ENCODE results near the gene NT5C1B.

NT5C1B gene

DNA sequence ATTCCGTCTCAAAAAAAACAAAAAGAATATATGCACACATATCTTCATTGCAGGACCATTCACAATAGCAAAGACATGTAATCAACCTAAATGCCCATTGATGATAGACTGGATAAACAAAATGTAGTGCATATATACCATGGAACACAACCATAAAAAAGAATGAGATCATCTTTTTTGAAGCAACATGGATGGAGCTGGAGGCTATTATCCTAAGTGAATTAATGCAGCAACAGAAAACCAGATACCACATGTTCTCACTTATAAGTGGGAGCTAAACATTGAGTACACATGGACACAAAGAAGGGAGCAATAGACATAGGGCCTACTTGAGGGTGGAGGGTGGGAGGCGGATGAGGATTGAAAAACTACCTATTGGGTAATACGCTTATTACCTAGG, 8.8 kb downstream of the NT5C1B start:
- TF ChIP-seq, protein P1, sequence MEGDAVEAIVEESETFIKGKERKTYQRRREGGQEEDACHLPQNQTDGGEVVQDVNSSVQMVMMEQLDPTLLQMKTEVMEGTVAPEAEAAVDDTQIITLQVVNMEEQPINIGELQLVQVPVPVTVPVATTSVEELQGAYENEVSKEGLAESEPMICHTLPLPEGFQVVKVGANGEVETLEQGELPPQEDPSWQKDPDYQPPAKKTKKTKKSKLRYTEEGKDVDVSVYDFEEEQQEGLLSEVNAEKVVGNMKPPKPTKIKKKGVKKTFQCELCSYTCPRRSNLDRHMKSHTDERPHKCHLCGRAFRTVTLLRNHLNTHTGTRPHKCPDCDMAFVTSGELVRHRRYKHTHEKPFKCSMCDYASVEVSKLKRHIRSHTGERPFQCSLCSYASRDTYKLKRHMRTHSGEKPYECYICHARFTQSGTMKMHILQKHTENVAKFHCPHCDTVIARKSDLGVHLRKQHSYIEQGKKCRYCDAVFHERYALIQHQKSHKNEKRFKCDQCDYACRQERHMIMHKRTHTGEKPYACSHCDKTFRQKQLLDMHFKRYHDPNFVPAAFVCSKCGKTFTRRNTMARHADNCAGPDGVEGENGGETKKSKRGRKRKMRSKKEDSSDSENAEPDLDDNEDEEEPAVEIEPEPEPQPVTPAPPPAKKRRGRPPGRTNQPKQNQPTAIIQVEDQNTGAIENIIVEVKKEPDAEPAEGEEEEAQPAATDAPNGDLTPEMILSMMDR (IDR thresholded peaks at IDR 0.05; ENCODE audit: low read depth, low read length, missing control alignments): no peak
- no peak for DNase-seq (ENCODE audit: extremely low read depth, low read depth)
- H3K4me3 ChIP-seq (replicated peaks; ENCODE audit: low read depth, low read length): no peak overlapping the region

DNA sequence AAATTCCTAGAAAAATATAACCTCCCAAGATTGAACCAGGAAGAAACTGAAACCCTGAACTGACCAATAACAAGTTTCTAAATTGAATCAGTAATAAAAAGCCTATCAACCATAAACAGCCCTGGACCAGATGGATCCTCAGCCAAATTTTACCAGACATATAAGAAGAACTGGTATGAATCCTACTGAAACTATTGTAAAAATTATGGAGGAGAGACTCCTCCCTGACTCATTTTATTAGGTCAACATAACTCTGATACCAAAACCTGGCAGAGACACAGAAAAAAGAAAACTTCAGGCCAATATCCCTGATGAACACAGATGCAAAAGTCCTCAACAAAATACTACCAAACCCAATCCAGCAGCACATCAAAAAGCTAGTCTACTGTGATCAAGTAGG, 11.3 kb downstream of the NT5C1B start:
- TF ChIP-seq, protein P1 (IDR thresholded peaks at IDR 0.05; ENCODE audit: low read depth, low read length, missing control alignments): no peak
- no peak overlapping the region for H3K4me3 ChIP-seq (replicated peaks; ENCODE audit: low read depth, low read length)
- DNase-seq (ENCODE audit: extremely low read depth, low read depth): no peak

DNA sequence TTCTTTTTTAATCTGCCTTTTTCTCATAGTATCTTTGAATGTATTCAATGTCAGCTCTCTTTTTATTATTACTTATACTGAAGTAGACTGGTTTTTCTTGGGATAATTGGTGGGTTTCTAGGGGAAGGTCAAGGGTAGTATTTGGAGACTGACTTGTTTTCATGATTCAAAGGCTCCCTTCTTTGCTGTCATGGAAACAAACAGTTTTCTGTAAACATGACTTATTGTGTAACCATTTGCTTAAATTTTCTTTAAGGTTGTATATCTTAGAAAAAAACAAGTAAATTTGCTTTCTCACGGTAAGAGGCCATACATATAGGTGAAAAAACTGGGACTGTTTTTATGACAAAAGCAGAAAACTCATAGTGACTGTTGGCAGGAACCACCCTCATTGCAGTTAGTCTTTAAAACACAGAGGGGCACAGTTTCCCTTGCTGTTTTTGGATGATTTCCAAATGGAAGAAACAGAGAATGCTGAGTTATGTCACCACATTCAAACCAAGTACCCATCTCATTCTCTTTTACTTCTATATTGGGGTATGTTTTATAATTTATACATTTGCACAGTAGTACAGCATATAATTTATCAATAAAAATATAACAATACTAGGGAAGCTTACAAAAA, 23.1 kb downstream of the NT5C1B start:
- DNase-seq (ENCODE audit: extremely low read depth, low read depth): no peak
- TF ChIP-seq, protein P1 (IDR thresholded peaks at IDR 0.05; ENCODE audit: low read depth, low read length, missing control alignments): no peak
- H3K4me3 ChIP-seq (replicated peaks; ENCODE audit: low read depth, low read length): no peak overlapping the region

DNA sequence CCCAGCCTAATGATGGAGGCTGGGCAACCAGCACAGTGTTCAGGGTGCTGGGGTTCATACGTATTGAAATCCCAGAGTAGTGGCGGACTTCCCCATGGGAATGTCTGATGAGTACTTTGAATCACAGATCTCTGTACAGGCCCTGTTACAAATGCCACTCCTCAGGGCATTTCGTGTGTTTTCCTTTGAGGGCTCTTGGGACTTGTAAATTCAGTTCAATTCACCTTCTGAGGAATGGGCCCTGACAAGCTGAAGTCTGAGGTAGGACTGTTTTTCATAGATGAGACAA, 28.6 kb downstream of the NT5C1B start:
- H3K4me3 ChIP-seq (replicated peaks; ENCODE audit: low read depth, low read length): peak overlapping the region; percentile 66
- no peak for DNase-seq (ENCODE audit: extremely low read depth, low read depth)
- TF ChIP-seq, protein P1 (IDR thresholded peaks at IDR 0.05; ENCODE audit: low read depth, low read length, missing control alignments): no peak

DNA sequence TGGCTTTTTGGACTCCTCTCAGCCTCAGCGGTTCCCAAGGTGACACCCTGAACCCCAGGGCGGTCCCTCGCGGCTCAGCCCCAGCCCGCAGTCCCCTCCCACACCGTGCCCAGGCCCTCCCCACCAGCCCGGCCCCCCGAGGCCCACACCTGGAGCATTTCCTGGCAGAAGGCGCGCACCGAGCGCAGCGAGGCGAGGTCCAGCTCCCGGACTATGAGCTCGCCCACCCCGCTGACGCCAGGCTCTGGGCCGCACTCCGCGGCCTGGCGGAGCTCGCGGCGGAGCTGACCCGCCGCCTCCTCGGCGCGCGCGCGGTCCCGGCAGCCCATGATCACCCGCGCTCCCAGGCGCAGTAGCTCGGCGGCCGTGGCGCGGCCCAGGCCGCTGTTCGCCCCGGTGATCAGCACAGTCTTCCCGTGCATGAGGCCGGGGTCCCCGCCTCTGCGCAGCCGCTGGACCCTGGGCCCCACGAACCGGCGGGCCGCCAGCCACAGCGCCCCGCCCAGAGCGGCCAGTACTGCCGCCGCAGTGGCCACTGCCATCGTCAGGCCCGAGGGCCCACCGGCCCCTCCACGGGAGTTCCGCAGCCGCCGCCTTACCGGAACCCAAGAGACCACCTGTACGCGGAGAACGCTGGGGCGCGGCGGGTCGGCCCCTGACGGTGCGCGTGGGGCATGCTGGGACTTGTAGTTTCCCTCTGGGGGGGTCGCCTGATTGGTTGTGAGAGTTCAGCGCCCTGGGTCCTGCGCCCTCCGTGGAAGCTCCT, 29.2 kb downstream of the NT5C1B start, which contains the start of gene RDH14:
Gene RDH14, minus strand, starts transcription at position 623 of the 766 bp plus-strand sequence. Its CDS starts 81 bp downstream, at position 542.
- DNase-seq (ENCODE audit: extremely low read depth, low read depth): peak; percentile 79
- H3K4me3 ChIP-seq (replicated peaks; ENCODE audit: low read depth, low read length): peak within 1 kb of the TSS; percentile 66
- TF ChIP-seq, protein P1 (IDR thresholded peaks at IDR 0.05; ENCODE audit: low read depth, low read length, missing control alignments): no peak

DNA sequence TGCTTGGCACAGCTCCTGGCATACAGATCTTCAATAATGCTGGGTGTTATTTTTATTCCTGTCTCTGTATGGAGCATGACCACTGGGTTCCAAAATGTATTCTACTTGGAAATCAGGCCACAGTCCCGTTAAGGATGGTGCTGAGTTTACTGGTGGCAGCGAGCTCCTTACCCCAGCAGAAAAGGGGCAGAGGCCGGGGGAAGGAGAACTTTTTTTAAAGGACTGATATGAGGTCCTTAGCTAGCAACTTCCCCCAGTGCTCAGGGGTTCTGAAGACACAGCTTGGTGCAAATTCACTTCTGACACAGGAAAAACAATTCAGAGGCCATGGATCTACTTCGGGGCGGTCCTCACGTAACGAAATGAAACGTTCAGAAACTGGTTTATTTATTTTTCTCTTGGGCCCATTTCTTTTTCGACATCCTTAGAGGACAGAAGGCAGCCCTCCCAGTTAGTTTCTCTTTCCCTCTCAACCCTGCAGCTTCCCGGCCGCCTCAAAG, 29.8 kb downstream of the NT5C1B start:
- TF ChIP-seq, protein P1 (IDR thresholded peaks at IDR 0.05; ENCODE audit: low read depth, low read length, missing control alignments): no peak
- DNase-seq (ENCODE audit: extremely low read depth, low read depth): no peak
- H3K4me3 ChIP-seq (replicated peaks; ENCODE audit: low read depth, low read length): peak overlapping the region; percentile 66

Measured in HFF-Myc (cell line).